HG02759 (cell line): ENCODE measurements around the gene RELA.
"Not testable (repeated sequence)": the region's sequence is repeated elsewhere in the genome, so short reads cannot be mapped to it uniquely, and the experiment has no call there.

Experiments
- ATAC-seq: cut with Tn5 transposase; IDR thresholded peaks from one replicate; pipeline ENCODE4 v1.9.1; 2021; ENCODE audit warnings: mild to moderate bottlenecking, moderate library complexity; ENCODE audit not compliant: unreplicated experiment

Gene RELA

GRCh38 chr11:65662799-65663638 lies at the start of gene RELA:
Gene RELA (minus strand): TSS chr11:65662916. CDS start chr11:65662832, 84 bp downstream.
- ATAC-seq = peak; percentile 90

- ATAC-seq = peak; percentile 87
These were observed 49.3 kb upstream of the RELA start, which contains the start of gene KAT5 for GRCh38 chr11:65711785-65712632. Gene KAT5 (plus strand): TSS chr11:65712252. CDS start chr11:65712268, 16 bp downstream.

GRCh38 chr11:65710421-65710820 lies 47.7 kb upstream of the RELA start:
- ATAC-seq = no peak

GRCh38 chr11:65709661-65710060 lies 46.9 kb upstream of the RELA start:
- ATAC-seq = no peak

- no peak for ATAC-seq
These were observed 45.7 kb upstream of the RELA start for GRCh38 chr11:65708451-65708850.

- not testable (repeated sequence) for ATAC-seq
These were observed 44.3 kb upstream of the RELA start for GRCh38 chr11:65707002-65707401.

- ATAC-seq = not testable (repeated sequence)
These were observed 43.6 kb upstream of the RELA start for GRCh38 chr11:65706303-65706763.

- ATAC-seq = no peak
These were observed 41.1 kb upstream of the RELA start for GRCh38 chr11:65703846-65704245.

GRCh38 chr11:65701686-65702085 lies 39.0 kb upstream of the RELA start:
- no peak for ATAC-seq

GRCh38 chr11:65700399-65700798 lies 37.7 kb upstream of the RELA start:
- ATAC-seq = no peak

GRCh38 chr11:65699306-65699705 lies 36.6 kb upstream of the RELA start:
- ATAC-seq = no peak

GRCh38 chr11:65698205-65698604 lies 35.5 kb upstream of the RELA start:
- no peak for ATAC-seq

GRCh38 chr11:65696802-65697552 lies 34.3 kb upstream of the RELA start:
- no peak for ATAC-seq

GRCh38 chr11:65695459-65696241 lies 32.9 kb upstream of the RELA start:
- ATAC-seq = no peak

GRCh38 chr11:65692367-65692766 lies 29.7 kb upstream of the RELA start:
- ATAC-seq = no peak

GRCh38 chr11:65691847-65692246 lies 29.1 kb upstream of the RELA start:
- not testable (repeated sequence) for ATAC-seq

- no peak for ATAC-seq
These were observed 23.3 kb upstream of the RELA start for GRCh38 chr11:65685981-65686380.

- not testable (repeated sequence) for ATAC-seq
These were observed 20.8 kb upstream of the RELA start for GRCh38 chr11:65683480-65683879.

GRCh38 chr11:65680192-65680743 lies 17.6 kb upstream of the RELA start:
- no peak for ATAC-seq

- no peak for ATAC-seq
These were observed 10.3 kb upstream of the RELA start for GRCh38 chr11:65672982-65673381.
